Adrenal gland (tissue), 12 donors: ENCODE measurements around the gene GFOD1. TPM values are rescaled to one million over a fixed set of nuclear protein-coding genes. Genes with fewer than 3 reads are reported as not detected.

ENCODE experiments used
- DNase-seq, 7 donors: peaks; one replicate each; pipeline ENCODE4 v3.0.0-alpha.2; 2019 to 2020
- H3K27ac ChIP-seq, 5 donors: fragments of 200-600 bp; sonication (generic) in 4 of 5; 1 replicate in 3 of 5; 2 replicates in 2 of 5; pipeline versions ENCODE4 v1.5.1 to v1.8.0; 2016 to 2020; ENCODE audit warnings: mild to moderate bottlenecking in 1 of 5
- H3K27me3 ChIP-seq: fragments of 200-600 bp; 2 replicates; pipeline ENCODE4 v1.8.0; 2021
- H3K36me3 ChIP-seq, 2 donors: fragments of 200-600 bp; replicated peaks in 1 of 2; 1 replicate in 1 of 2; 2 replicates in 1 of 2; pipeline versions ENCODE4 v1.5.1 to v1.8.0; 2018 to 2022
- H3K4me1 ChIP-seq, 2 donors: fragments of 200-600 bp; replicated peaks in 1 of 2; 1 replicate in 1 of 2; 2 replicates in 1 of 2; pipeline versions ENCODE4 v1.5.1 to v1.8.0; 2018 to 2021
- H3K4me3 ChIP-seq, 4 donors: fragments of 200-600 bp; sonication (generic) in 3 of 4; one replicate each; pipeline ENCODE4 v1.5.1; 2016 to 2018
- H3K9me3 ChIP-seq, 3 donors: fragments of 200-600 bp; sonication (generic) in 1 of 3; replicated peaks in 1 of 3; 1 replicate in 2 of 3; 2 replicates in 1 of 3; pipeline versions ENCODE4 v1.5.1 to v1.8.0; 2016 to 2021
- CTCF ChIP-seq, 6 experiments: fragments of 450-650 bp in 4 of 6; fragments of 200-600 bp in 2 of 6; sonication (generic) in 1 of 6; IDR thresholded peaks; 1 replicate in 5 of 6; 2 replicates in 1 of 6; pipeline versions ENCODE4 v1.5.1 to v1.8.0; 2016 to 2021; ENCODE audit warnings: antibody characterized with exemption in 6 of 6, mild to moderate bottlenecking in 2 of 6, moderate library complexity in 1 of 6
- POLR2A ChIP-seq, 2 donors: fragments of 450-650 bp; IDR thresholded peaks; one replicate each; pipeline ENCODE4 v1.6.1; 2017; ENCODE audit warnings: antibody characterized with exemption in 2 of 2, mild to moderate bottlenecking in 2 of 2, moderate library complexity in 1 of 2
- WGBS, 4 donors: extraction: QIAGEN DNeasy Blood & Tissue Kit in 2 of 4; methylation state at CpG; one replicate each; pipeline versions ENCODE4 v1.1.5 to v1.1.7; 2013 to 2017; 5-methylcytosine and 5-hydroxymethylcytosine counted together
- intact Hi-C, 2 donors: fragments of 100-400 bp; cut with DNase I; formaldehyde crosslinking; loops; one replicate each; pipeline versions ENCODE4 v1.14.1 to v1.15.0; 2022 to 2023
- polyA plus RNA-seq, 3 donors: library from polyadenylated mRNA; stranded (reverse); fragments of 200-250 nt in 2 of 3; fragments of 350-450 nt in 1 of 3; fragmentation: Illumina TruSeq in 1 of 3; extraction: RNeasy Lipid Tissue Mini Kit (QIAGEN cat#74804) in 1 of 3; gene quantifications; one replicate each; pipeline ENCODE4 v1.2.3, GENCODE V29; 2013 to 2014
- total RNA-seq, 9 donors: library from RNA; depleted of rRNA in 4 of 9; stranded (reverse); fragments of >200 nt in 4 of 9; fragments of 120-200 nt in 1 of 9; fragmentation: NEBNext Ultra II Directional in 1 of 9; extraction: Animal tissue kit (Norgen Biotek cat#: 25700) in 1 of 9; gene quantifications; one replicate each; pipeline versions ENCODE4 v1.1.0 to v1.2.4, GENCODE V29; 2013 to 2023
- donor health status: healthy with polysubstance abuse.
- donor health status: Bipolar disorder and iron deficiency.
- donor health status: DM: yes; HTN: yes; CAD: no.
- donor health status: DM: no; HTN: no; CAD: no.
- donor health status: DM: no; HTN: no; CAD: no.
- donor health status: DM: yes; HTN: yes; CAD: no.

Gene GFOD1
- total and polyA plus RNA-seq, 12 donors = 1.9 to 7.7 (median 4.1) TPM

GRCh38 chr6:13534536-13534935 lies 47.1 kb upstream of the GFOD1 start:
- no peak overlapping the region for H3K27ac ChIP-seq
- H3K4me1 ChIP-seq = no peaks in the 10 kb centered on the region
- no peak overlapping the region for H3K4me3 ChIP-seq
- H3K9me3 ChIP-seq = no peaks in the 10 kb centered on the region
- intact Hi-C loops = no loop called here
- DNase-seq = peak in 1 of 7 donors; percentile 54
- no peaks in the 10 kb centered on the region for H3K27me3 ChIP-seq
- H3K36me3 ChIP-seq = no peaks in the 10 kb centered on the region
- TF ChIP-seq POLR2A (IDR thresholded peaks at IDR 0.05) (no peak), CTCF (IDR thresholded peaks at IDR 0.05) (no peak)
- WGBS, 4 donors = 30 to 34% (median 32%) methylated on average over 3 of the region's 3 CpGs

- no peak for DNase-seq
- intact Hi-C loops = no loop called here
- H3K4me1 ChIP-seq = no peaks in the 10 kb centered on the region
- H3K36me3 ChIP-seq = no peaks in the 10 kb centered on the region
- WGBS, 4 donors = 70 to 80% (median 73%) methylated on average over 4 of the region's 4 CpGs
- no peak overlapping the region for H3K4me3 ChIP-seq
- no peaks in the 10 kb centered on the region for H3K9me3 ChIP-seq
- H3K27ac ChIP-seq = no peak overlapping the region
- H3K27me3 ChIP-seq = no peaks in the 10 kb centered on the region
- TF ChIP-seq POLR2A (IDR thresholded peaks at IDR 0.05) (no peak), CTCF (IDR thresholded peaks at IDR 0.05) (no peak)
Measured at GRCh38 chr6:13531956-13532355, 44.6 kb upstream of the GFOD1 start.

- Histone ChIP-seq H3K4me1 (no peaks in the 10 kb centered on the region), H3K9me3 (no peaks in the 10 kb centered on the region), H3K36me3 (no peaks in the 10 kb centered on the region), H3K4me3 (no peak overlapping the region), H3K27me3 (no peaks in the 10 kb centered on the region), H3K27ac (no peak overlapping the region)
- 73 to 89% (median 80%) methylated on average over 7 to 8 of the region's 8 CpGs for WGBS, 4 donors
- no peak for DNase-seq
- intact Hi-C loops = no loop called here
- TF ChIP-seq POLR2A (IDR thresholded peaks at IDR 0.05) (no peak), CTCF (IDR thresholded peaks at IDR 0.05) (no peak)
Measured at GRCh38 chr6:13528777-13529343, 41.5 kb upstream of the GFOD1 start.

- no peaks in the 10 kb centered on the region for H3K27me3 ChIP-seq
- no peak overlapping the region for H3K4me3 ChIP-seq
- H3K4me1 ChIP-seq = no peaks in the 10 kb centered on the region
- intact Hi-C loops = no loop called here
- WGBS, 4 donors = 66 to 74% (median 69%) methylated on average over 3 of the region's 3 CpGs
- H3K36me3 ChIP-seq = no peaks in the 10 kb centered on the region
- no peaks in the 10 kb centered on the region for H3K9me3 ChIP-seq
- TF ChIP-seq CTCF (IDR thresholded peaks at IDR 0.05) (no peak), POLR2A (IDR thresholded peaks at IDR 0.05) (no peak)
- no peak overlapping the region for H3K27ac ChIP-seq
- DNase-seq = no peak
Measured at GRCh38 chr6:13528232-13528631, 40.8 kb upstream of the GFOD1 start.
